ENCODE data around the gene TCEAL1. TPM values are rescaled to one million over a fixed set of nuclear protein-coding genes. Genes with fewer than 3 reads are reported as not detected.

TCEAL1 gene
- total and polyA plus RNA-seq, 7 donors: 18.7 to 54.8 (median 32.2) TPM

DNA sequence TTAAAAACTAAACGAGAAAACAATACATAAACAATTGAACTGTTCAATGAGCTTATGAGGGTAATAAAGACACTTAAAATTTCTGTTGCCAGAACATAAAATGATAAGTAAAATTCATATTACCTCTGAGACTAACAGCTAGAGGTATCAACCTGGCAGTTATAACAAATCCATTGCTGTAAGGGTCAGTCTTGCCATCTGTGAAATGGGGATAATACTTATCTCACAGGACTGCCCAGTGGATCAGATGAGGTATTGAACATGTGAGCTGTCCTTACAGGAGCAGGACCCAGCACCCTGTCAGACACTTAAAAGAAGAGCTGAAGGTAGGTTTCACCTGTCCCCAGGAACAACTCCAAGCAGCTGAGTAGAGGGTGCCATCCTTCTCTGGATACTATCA, 18.5 kb upstream of the TCEAL1 start:
- Histone ChIP-seq H3K27ac (no peak overlapping the region), H3K9me3 (no peaks in the 10 kb centered on the region), H3K4me1 (no peaks in the 10 kb centered on the region), H3K27me3 (ENCODE audit: insufficient read depth in 3 of 3, low read length in 2 of 3) (peaks cover 0 to 36% (median 0%) of the 10 kb centered on the region in 3 donors), H3K4me3 (no peak overlapping the region), H3K36me3 (ENCODE audit: insufficient read depth in 1 of 2, low read depth in 1 of 2) (peaks cover 0 to 4% of the 10 kb centered on the region in 2 donors)
- no peak for DNase-seq
- TF ChIP-seq CTCF (IDR thresholded peaks at IDR 0.05): no peak
- intact Hi-C loops (cut with DNase I): no loop called here
- WGBS, 3 donors: 55 to 94% (median 83%) methylated on average over 1 of the region's 1 CpG
- no peak for ATAC-seq

DNA sequence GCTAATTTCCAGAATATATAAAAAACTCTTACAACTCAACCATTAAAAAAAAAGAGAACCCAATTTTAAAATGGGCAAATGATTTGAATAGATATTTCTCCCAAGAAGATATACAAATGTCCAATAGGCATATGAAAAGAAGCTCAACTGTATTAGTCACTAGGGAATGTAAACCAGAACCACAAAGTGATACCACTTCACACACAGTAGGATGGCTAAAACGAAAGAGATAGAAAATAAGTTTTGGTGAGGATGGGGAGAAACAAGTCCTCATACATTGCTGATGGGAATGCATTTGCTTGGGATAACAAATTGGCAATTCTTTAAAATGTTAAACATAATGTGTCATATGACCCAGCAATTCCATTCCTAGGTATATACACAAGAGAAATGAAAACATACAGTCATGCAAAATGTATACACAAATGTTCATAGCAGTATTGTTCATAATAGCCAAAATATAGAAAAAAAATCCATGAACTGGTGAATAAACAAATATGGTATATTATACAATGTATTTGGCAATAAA, 15.3 kb upstream of the TCEAL1 start:
- no peaks in the 10 kb centered on the region for H3K9me3 ChIP-seq
- H3K4me1 ChIP-seq: no peaks in the 10 kb centered on the region
- H3K27me3 ChIP-seq (ENCODE audit: insufficient read depth in 3 of 3, low read length in 2 of 3): peaks cover 0 to 14% (median 0%) of the 10 kb centered on the region in 3 donors
- no peak overlapping the region for H3K27ac ChIP-seq
- intact Hi-C loops (cut with DNase I): no loop called here
- no peak for TF ChIP-seq CTCF (IDR thresholded peaks at IDR 0.05)
- peaks cover 0 to 4% of the 10 kb centered on the region in 2 donors for H3K36me3 ChIP-seq (ENCODE audit: insufficient read depth in 1 of 2, low read depth in 1 of 2)
- WGBS, 3 donors: 54 to 88% (median 83%) methylated on average over 1 of the region's 1 CpG
- ATAC-seq: no peak
- no peak overlapping the region for H3K4me3 ChIP-seq
- DNase-seq: no peak

DNA sequence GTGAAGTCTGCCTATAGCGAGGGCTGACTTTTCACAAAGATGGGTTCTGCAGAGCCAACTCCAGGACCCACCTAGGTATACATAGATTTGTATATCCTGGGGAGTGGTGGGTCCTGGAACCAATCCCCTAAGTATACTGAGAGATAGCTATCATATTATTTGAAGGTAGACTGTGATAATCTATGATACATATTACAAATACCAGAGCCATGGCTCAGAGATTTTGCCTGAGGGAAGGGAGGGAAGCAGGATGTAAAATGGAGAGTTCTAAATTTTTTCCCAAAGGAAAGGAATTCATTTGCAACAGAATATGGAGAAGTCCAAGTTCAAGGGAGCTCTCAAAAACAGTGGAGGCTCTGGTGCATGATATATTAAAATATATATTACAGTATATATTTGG, 13.8 kb upstream of the TCEAL1 start:
- WGBS, 3 donors: 67 to 100% (median 97%) methylated on average over 1 of the region's 1 CpG
- no peaks in the 10 kb centered on the region for H3K9me3 ChIP-seq
- H3K27me3 ChIP-seq (ENCODE audit: insufficient read depth in 3 of 3, low read length in 2 of 3): peaks cover 0 to 14% (median 0%) of the 10 kb centered on the region in 3 donors
- DNase-seq (no peak), ATAC-seq (no peak)
- no peaks in the 10 kb centered on the region for H3K4me1 ChIP-seq
- no peak for TF ChIP-seq CTCF (IDR thresholded peaks at IDR 0.05)
- no peak overlapping the region for H3K27ac ChIP-seq
- no peak overlapping the region for H3K4me3 ChIP-seq
- intact Hi-C loops (cut with DNase I): no loop called here
- H3K36me3 ChIP-seq (ENCODE audit: insufficient read depth in 1 of 2, low read depth in 1 of 2): peaks cover 0 to 4% of the 10 kb centered on the region in 2 donors

DNA sequence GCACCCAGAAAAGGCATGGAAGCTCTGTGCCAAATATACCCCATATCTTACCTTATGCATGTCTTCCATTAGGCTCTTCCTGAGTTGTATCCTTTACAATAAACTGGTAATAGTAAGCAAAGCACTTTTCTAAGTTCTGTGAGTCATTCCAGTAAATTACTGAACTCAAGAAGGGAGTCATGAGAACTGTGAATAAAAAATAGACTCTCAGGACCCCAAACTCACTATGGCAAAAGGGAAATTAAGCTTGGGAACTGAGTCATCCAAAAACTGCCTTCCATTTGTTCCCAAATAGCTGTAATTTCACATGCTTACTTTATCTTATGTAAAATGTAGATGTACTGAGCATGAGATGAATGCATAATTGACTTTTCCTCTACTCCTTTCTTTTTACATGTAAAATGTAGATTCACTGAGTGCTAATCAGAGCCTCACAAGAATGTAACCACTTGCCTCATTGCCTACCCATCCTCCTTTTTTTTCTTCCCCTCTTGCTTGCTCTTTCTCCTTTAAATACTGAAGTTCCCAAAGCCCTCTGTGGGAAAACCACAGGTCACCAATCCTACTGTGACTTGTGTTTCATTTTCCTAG, 12.9 kb upstream of the TCEAL1 start:
- Histone ChIP-seq H3K9me3 (no peaks in the 10 kb centered on the region), H3K27me3 (ENCODE audit: insufficient read depth in 3 of 3, low read length in 2 of 3) (peaks cover 0 to 8% (median 0%) of the 10 kb centered on the region in 3 donors), H3K27ac (no peak overlapping the region), H3K4me1 (no peaks in the 10 kb centered on the region), H3K36me3 (ENCODE audit: insufficient read depth in 1 of 2, low read depth in 1 of 2) (peaks cover 0 to 4% of the 10 kb centered on the region in 2 donors), H3K4me3 (no peak overlapping the region)
- no peak for TF ChIP-seq CTCF (IDR thresholded peaks at IDR 0.05)
- DNase-seq (no peak), ATAC-seq (no peak)
- intact Hi-C loops (cut with DNase I): no loop called here
